Urothelium cell line (cell line): ENCODE measurements around the gene MICOS13.

ENCODE experiments used
- DNase-seq: peaks from one replicate; pipeline ENCODE4 v3.0.0; 2011; ENCODE audit warnings: low spot score, mixed read lengths
- FAIRE-seq: peaks from 2 replicates; lab custom pipeline; 2011; peaks lifted over from hg19 to GRCh38; lab: Jason Lieb, UNC

The MICOS13 gene

GRCh38 chr19:5671600-5671999, 8.7 kb downstream of the MICOS13 start:
- no peak for DNase-seq
- FAIRE-seq, result no peak

- FAIRE-seq (no peak), DNase-seq (no peak)
Measured at GRCh38 chr19:5669212-5669611, 11.1 kb downstream of the MICOS13 start.

DNA sequence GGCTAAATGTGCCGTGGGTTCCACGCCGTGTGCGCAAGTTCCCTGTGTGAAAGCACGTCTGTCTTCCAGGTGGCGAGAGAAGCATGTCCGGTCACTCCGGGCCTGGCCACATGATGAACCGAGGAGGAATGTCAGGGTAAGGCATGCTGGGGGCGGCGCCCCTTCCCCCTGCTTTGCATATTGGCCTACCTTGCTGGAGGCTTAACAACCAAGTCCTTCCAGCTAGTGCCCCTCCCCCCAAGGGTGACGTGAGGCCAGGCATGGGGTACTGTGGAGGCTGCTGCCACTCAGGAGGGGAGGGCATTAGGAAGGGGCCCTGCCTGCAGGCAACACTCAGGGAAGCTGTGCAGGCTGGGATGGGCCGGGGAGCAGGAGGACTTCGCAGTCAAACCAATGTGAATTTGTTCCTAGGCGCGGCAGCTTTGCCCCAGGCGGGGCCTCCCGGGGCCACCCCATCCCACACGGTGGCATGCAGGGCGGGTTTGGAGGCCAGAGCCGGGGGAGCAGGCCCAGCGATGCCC, 12.5 kb downstream of the MICOS13 start:
- DNase-seq (no peak), FAIRE-seq (no peak)

- FAIRE-seq (no peak), DNase-seq (no peak)
Measured at GRCh38 chr19:5666921-5667610, 13.2 kb downstream of the MICOS13 start.

GRCh38 chr19:5665781-5666513, 14.4 kb downstream of the MICOS13 start:
- DNase-seq (no peak), FAIRE-seq (no peak)

DNA sequence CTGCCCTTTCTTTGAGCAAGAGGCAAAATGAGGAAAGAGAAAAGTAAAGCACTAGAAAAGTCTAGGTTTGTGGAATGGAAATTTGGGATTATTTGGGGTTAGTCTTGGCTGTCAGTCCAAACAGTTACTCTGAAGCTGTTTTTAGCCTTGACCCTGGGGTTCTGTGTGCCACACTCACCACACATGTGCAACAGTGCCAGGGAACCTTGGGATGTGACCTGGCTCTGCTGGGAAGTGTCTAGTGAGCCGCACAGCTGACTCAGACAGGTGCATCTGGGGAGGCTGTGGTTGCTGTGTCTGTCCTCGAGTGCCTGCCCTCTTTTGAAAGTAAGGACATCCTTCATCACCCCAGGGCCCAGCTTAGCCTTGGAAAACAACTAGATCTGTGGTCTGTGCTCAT, 15.8 kb downstream of the MICOS13 start:
- no peak for FAIRE-seq
- no peak for DNase-seq

DNA sequence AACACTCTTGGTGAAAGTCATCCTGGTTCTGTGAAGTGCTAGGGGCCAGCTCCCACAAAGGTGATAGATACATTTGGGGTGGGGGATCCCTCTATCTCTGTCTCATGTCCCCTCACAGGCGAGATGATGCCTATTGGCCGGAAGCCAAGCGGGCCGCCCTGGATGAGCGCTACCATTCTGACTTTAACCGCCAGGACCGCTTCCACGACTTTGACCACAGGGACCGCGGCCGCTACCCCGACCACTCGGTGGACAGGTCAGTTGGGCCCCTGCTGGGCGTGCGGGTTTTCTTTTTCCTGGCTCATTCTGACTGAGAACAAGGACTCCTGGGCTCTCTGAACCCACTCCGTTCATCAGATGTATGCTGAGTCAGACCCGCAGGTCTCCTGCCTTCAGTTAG, 16.4 kb downstream of the MICOS13 start:
- DNase-seq, result no peak
- no peak for FAIRE-seq

GRCh38 chr19:5661483-5661882, 18.8 kb downstream of the MICOS13 start:
- FAIRE-seq, result no peak
- no peak for DNase-seq

DNA sequence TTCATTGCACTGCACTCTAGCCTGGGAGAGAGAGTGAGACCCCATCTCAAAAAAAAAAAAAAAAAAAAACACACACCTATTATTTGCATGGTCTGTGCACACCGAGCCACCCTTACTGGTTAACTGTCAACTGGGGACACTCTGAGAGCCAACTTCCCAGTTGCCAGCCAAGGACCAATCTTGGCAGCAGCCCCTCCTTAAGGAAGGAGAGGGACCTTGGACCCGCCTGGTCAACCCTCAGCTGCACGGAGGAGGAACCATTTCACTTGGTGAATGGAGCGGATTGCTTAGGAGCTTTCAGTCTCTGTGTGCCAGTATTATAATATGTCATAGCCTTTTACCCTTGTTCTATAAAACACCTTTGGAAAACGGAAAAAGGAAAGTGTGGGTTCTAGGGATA, 24.9 kb downstream of the MICOS13 start:
- DNase-seq (no peak), FAIRE-seq (no peak)

DNA sequence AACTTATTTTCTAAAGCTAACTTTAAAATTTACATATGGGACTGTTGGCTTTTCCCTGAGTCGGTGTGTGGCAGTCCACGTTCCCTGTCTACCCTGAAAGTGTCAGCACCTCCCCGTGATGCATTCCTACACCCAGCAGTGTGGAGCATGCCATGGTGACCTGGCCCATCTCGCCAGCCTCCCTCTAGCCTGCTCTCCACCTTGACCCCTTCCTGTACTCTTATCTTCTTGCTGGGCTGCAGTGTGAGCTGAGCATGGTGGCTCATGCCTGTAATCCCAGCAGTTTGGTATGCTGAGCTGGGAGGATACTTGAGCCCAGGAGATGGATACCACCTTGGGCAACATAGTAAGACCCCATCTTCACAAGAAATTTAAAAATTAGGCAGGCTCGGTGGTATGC, 25.4 kb downstream of the MICOS13 start:
- no peak for DNase-seq
- no peak for FAIRE-seq

DNA sequence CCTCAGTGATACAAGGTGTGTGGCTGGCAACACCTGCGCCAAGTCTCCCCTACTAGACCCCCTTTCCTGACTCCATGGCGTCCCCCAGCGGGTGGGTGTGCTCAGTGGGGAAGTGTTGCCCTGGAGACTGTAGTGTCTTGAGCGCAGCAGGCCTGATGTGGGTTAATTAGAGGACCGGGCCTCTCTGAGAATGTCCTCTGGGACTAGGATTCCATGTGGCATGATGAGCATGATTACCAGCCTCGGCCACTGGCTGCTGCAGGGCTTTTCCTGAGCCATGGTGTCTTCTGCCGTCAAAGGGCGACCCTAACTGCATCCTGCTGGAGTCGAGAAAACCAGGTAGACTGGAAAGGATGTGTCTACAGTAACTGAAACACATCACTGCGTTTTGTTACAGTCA, 28.1 kb downstream of the MICOS13 start:
- DNase-seq (no peak), FAIRE-seq (no peak)

DNA sequence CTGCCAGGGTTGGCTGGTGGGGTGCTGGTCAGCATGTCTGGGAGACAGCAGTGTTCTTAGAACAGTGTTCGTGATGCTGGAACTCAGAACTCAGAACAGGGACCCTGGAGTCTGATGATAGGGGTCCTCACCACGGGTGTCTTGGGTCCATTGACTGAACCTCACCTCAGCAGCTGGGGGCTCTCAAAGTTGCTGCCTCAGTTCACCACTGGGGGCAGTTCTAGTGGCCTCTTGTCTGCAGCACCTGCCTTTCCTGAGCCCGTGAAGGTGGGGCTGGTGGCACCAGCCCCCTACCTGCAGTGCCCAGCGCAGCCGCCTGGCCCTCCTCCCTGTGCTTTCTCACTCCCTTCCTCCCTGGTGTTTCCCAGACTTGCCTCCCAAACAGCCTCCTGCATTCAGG, 29.0 kb downstream of the MICOS13 start:
- no peak for DNase-seq
- FAIRE-seq, result no peak

GRCh38 chr19:5648464-5648863, 31.9 kb downstream of the MICOS13 start:
- DNase-seq, result no peak
- FAIRE-seq, result no peak

DNA sequence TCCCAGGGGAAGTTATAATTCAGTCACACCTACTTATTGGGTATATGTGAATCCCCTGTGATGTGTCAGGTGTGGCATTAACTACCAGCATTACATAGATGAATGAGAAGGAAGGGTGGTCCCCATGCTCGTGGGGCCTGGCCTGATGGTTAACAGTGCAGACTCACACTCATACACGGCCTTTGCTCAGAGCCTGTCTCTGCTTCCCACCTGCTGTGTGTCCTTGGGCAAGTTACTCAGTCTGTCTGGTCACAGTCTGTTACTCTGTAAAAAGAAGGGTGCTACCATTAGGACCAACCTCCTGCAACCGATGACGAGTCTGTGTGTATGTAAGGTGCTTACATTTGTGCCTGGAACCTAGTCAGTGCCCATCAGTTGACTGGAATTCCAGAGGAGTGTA, 33.6 kb downstream of the MICOS13 start:
- DNase-seq (no peak), FAIRE-seq (no peak)

DNA sequence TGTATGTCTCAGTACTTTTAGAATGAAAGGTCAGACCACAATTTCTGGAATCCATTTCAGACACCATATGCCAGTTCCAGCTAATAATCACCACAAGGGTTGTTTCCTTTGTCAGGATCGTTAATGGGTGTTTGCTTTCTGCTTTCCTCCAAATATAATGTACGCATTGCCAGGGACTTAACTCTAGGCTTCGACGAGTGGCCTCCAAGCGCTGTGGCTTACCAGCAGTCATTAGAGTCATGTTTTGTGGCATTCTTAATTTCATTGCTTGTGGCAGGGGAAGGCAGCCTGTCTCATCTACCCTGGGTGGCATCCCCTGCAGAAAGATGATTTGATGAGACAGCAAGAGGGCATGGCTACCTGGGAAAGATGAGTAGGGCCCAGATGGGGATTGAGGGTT, 34.9 kb downstream of the MICOS13 start:
- FAIRE-seq (no peak), DNase-seq (no peak)

GRCh38 chr19:5644037-5644436, 36.3 kb downstream of the MICOS13 start:
- no peak for DNase-seq
- no peak for FAIRE-seq

- DNase-seq (no peak), FAIRE-seq (no peak)
Measured at GRCh38 chr19:5643060-5643459, 37.3 kb downstream of the MICOS13 start.

GRCh38 chr19:5642204-5642603, 38.1 kb downstream of the MICOS13 start:
- FAIRE-seq (no peak), DNase-seq (no peak)

DNA sequence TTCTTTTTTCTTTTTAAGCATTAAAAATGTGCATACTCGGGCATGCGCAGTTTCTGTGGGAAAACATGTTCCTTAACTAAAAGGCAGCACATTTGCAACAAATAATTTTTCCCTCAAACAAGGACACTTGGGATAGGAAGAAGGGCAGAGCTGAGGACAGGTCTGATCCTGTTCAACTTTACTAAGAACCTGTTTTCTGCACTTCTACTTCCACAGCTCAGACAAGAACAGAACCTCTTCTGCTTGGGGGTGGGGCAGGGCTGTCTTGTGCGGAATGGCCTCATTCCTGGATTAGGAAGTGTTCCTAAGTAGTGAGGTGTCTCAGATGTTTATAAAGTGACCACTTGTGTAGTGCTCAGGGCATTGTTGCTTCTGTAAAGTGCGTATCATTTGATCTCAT, 39.1 kb downstream of the MICOS13 start:
- DNase-seq, result no peak
- FAIRE-seq, result no peak

- DNase-seq (no peak), FAIRE-seq (no peak)
Measured at GRCh38 chr19:5637971-5638370, 42.3 kb downstream of the MICOS13 start.

DNA sequence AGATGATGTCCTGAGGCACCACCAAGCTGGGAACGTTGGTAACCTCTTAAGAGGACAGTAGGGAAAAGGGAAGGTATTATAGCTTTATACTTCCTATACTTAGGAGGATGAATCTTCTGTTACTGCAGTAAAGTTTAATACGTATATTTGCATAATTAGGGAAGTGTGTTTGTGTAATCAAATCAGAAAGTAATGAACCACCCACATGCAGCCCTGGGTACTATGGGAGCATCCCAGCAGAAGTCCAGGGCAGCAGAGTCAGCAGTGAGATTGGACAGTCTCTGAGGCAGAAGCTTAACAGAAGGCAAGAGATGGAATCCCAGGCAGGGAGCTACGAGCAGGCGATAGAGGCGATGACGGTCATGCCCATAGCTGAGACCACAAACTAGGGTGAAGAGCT, 44.9 kb downstream of the MICOS13 start:
- no peak for FAIRE-seq
- no peak for DNase-seq

- FAIRE-seq (no peak), DNase-seq (no peak)
Measured at GRCh38 chr19:5632657-5633056, 47.7 kb downstream of the MICOS13 start.

DNA sequence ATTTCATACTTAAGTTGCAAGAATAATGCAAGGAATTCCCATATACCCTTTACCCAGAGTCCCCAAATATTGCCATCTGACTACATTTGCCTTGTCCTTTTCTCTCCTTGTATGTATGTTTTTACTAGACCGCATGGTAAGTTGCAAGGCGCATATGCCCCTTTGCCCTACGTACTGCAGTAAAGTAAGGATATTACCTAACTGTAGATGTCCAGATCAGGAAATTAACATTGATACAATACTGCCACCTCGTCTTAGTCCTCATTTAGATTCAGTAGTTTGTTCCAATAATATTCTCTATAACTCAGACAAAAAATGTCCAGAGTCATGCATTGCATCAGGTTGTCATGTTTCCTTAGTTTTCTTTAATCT, 48.1 kb downstream of the MICOS13 start:
- DNase-seq, result no peak
- no peak for FAIRE-seq
